H9 (cell line): ENCODE results near the gene TIA1. TPM values are rescaled to one million over a fixed set of nuclear protein-coding genes. Genes with fewer than 3 reads are reported as not detected.
"Not testable (repeated sequence)": the region's sequence is repeated elsewhere in the genome, so short reads cannot be mapped to it uniquely, and the experiment has no call there.

Experiments used
- DNase-seq: peaks from one replicate; pipeline ENCODE4 v3.0.0-alpha.2; 2017
- H2AFZ ChIP-seq: one replicate; pipeline ENCODE4 v1.6.1; 2013; ENCODE audit warnings: mild to moderate bottlenecking, low read length, control low read depth, moderate library complexity
- H2AK5ac ChIP-seq: 2 replicates; pipeline ENCODE4 v1.6.1; 2013; ENCODE audit warnings: low read length, control low read depth, mixed read lengths; ENCODE audit not compliant: insufficient read length
- H2BK120ac ChIP-seq: one replicate; pipeline ENCODE4 v1.6.1; 2013; ENCODE audit warnings: low read depth, mild to moderate bottlenecking, low read length, control low read depth, inconsistent platforms; ENCODE audit not compliant: poor library complexity, severe bottlenecking
- H2BK12ac ChIP-seq: 2 replicates; pipeline ENCODE4 v1.6.1; 2013; ENCODE audit warnings: low read length, control low read depth, mixed read lengths, low read depth; ENCODE audit not compliant: insufficient read length
- H2BK15ac ChIP-seq: 2 replicates; pipeline ENCODE4 v1.6.1; 2013; ENCODE audit warnings: low read depth, low read length, control low read depth
- H2BK20ac ChIP-seq: one replicate; pipeline ENCODE4 v1.6.1; 2013; ENCODE audit warnings: low read depth, mild to moderate bottlenecking, low read length, control low read depth, inconsistent platforms; ENCODE audit not compliant: poor library complexity, severe bottlenecking
- H2BK5ac ChIP-seq: 2 replicates; pipeline ENCODE4 v1.6.1; 2013; ENCODE audit warnings: low read length, control low read depth, mixed read lengths; ENCODE audit not compliant: insufficient read length
- H3K14ac ChIP-seq: 2 replicates; pipeline ENCODE4 v1.6.1; 2013; ENCODE audit warnings: low read length, control low read depth; ENCODE audit not compliant: insufficient read depth
- H3K18ac ChIP-seq: 2 replicates; pipeline ENCODE4 v1.6.1; 2013; ENCODE audit warnings: low read depth, mild to moderate bottlenecking, mixed read lengths, low read length, control low read depth; ENCODE audit not compliant: insufficient read length
- H3K23ac ChIP-seq: 2 replicates; pipeline ENCODE4 v1.6.1; 2013; ENCODE audit warnings: low read length, control low read depth, mixed read lengths, low read depth; ENCODE audit not compliant: insufficient read length
- H3K23me2 ChIP-seq: 2 replicates; pipeline ENCODE4 v1.6.1; 2013; ENCODE audit warnings: low read depth, mild to moderate bottlenecking, mixed read lengths, low read length, control low read depth; ENCODE audit not compliant: insufficient read length, poor library complexity, severe bottlenecking
- H3K27ac ChIP-seq: 2 replicates; pipeline ENCODE4 v1.5.1; 2013; ENCODE audit warnings: low read length, control low read depth, mixed read lengths, low read depth; ENCODE audit not compliant: insufficient read length
- H3K27me3 ChIP-seq: 2 replicates; pipeline ENCODE4 v1.6.1; 2013; ENCODE audit warnings: low read length, control low read depth, inconsistent platforms; ENCODE audit not compliant: insufficient read depth
- H3K4ac ChIP-seq: 2 replicates; pipeline ENCODE4 v1.6.1; 2013; ENCODE audit warnings: low read depth, mild to moderate bottlenecking, control low read depth, inconsistent platforms, low read length, moderate library complexity
- H3K4me1 ChIP-seq: 2 replicates; pipeline ENCODE4 v1.6.1; 2013; ENCODE audit warnings: low read length, control low read depth, inconsistent platforms; ENCODE audit not compliant: insufficient read depth
- H3K4me2 ChIP-seq: 2 replicates; pipeline ENCODE4 v1.6.1; 2013; ENCODE audit warnings: low read length, control low read depth, mixed read lengths; ENCODE audit not compliant: insufficient read length, insufficient read depth
- H3K56ac ChIP-seq: 2 replicates; pipeline ENCODE4 v1.6.1; 2013; ENCODE audit warnings: low read depth, mild to moderate bottlenecking, mixed read lengths, low read length, control low read depth; ENCODE audit not compliant: insufficient read length
- H3K79me1 ChIP-seq: 2 replicates; pipeline ENCODE4 v1.6.1; 2013; ENCODE audit warnings: low read depth, mild to moderate bottlenecking, moderate library complexity, low read length, control low read depth, inconsistent platforms; ENCODE audit not compliant: insufficient read depth, poor library complexity, severe bottlenecking
- H3K79me2 ChIP-seq: 2 replicates; pipeline ENCODE4 v1.6.1; 2013; ENCODE audit warnings: low read length, control low read depth, inconsistent platforms; ENCODE audit not compliant: insufficient read depth
- H3K9ac ChIP-seq: 2 replicates; pipeline ENCODE4 v1.6.1; 2013; ENCODE audit warnings: low read length, control low read depth, mixed read lengths; ENCODE audit not compliant: insufficient read length; ENCODE audit errors: extremely low read depth
- H3K9me3 ChIP-seq: one replicate; pipeline ENCODE4 v1.6.1; 2013; ENCODE audit warnings: low read depth, low read length, inconsistent platforms; ENCODE audit not compliant: control insufficient read depth
- H3T11ph ChIP-seq: one replicate; pipeline ENCODE4 v1.6.1; 2013; ENCODE audit warnings: mild to moderate bottlenecking, low read length, control low read depth, inconsistent platforms
- H4K20me1 ChIP-seq: one replicate; pipeline ENCODE4 v1.6.1; 2013; ENCODE audit not compliant: control insufficient read depth, insufficient read length, insufficient read depth
- H4K5ac ChIP-seq: 2 replicates; pipeline ENCODE4 v1.6.1; 2013; ENCODE audit warnings: low read depth, mild to moderate bottlenecking, mixed read lengths, low read length, control low read depth; ENCODE audit not compliant: insufficient read length
- H4K8ac ChIP-seq: replicated peaks from 2 replicates; pipeline ENCODE4 v1.6.1; 2013; ENCODE audit warnings: low read length, control low read depth, mixed read lengths, low read depth; ENCODE audit not compliant: insufficient read length
- H4K91ac ChIP-seq: 2 replicates; pipeline ENCODE4 v1.6.1; 2013; ENCODE audit warnings: low read depth, mild to moderate bottlenecking, moderate library complexity, mixed read lengths, low read length, control low read depth; ENCODE audit not compliant: insufficient read length
- H3K27ac Mint-ChIP-seq, 3 experiments: 2 replicates in 2 of 3; 3 replicates in 1 of 3; pipeline ENCODE4 v1.8.0; 2020 to 2021; ENCODE audit warnings: mixed read lengths in 3 of 3, mild to moderate bottlenecking in 1 of 3, moderate library complexity in 1 of 3
- H3K27me3 Mint-ChIP-seq: 2 replicates; pipeline ENCODE4 v1.8.0; 2021; ENCODE audit warnings: low read depth, mild to moderate bottlenecking, moderate library complexity, mixed read lengths
- H3K36me3 Mint-ChIP-seq, 3 experiments: 2 replicates in 2 of 3; 3 replicates in 1 of 3; pipeline ENCODE4 v1.8.0; 2020 to 2021; ENCODE audit warnings: low read depth in 3 of 3, mixed read lengths in 3 of 3; ENCODE audit not compliant: insufficient read depth in 1 of 3
- H3K4me1 Mint-ChIP-seq, 2 experiments: 2 replicates each; pipeline ENCODE4 v1.8.0; 2020; ENCODE audit warnings: mixed read lengths in 2 of 2
- H3K4me3 Mint-ChIP-seq, 2 experiments: 2 replicates in 1 of 2; 3 replicates in 1 of 2; pipeline ENCODE4 v1.8.0; 2020 to 2021; ENCODE audit warnings: mild to moderate bottlenecking in 2 of 2, mixed read lengths in 2 of 2, moderate library complexity in 1 of 2
- H3K9me3 Mint-ChIP-seq, 2 experiments: 2 replicates in 1 of 2; 3 replicates in 1 of 2; pipeline ENCODE4 v1.8.0; 2020; ENCODE audit warnings: mild to moderate bottlenecking in 2 of 2, mixed read lengths in 2 of 2, moderate library complexity in 1 of 2
- CTCF ChIP-seq: fragments of 200-600 bp; sonication (generic); conservative IDR thresholded peaks from 3 replicates; pipeline ENCODE4 v1.8.0; 2021; ENCODE audit warnings: antibody characterized with exemption, mild to moderate bottlenecking
- WGBS: extraction: QIAGEN DNeasy Blood & Tissue Kit; methylation state at CpG from one replicate; pipeline ENCODE4 v1.1.7; 2013; ENCODE audit warnings: missing lambda C conversion rate, low lambda C conversion rate, mixed read lengths; ENCODE audit not compliant: insufficient read length; ENCODE audit errors: extremely low coverage; 5-methylcytosine and 5-hydroxymethylcytosine counted together
- total RNA-seq: library from RNA; stranded (reverse); gene quantifications from 2 replicates; pipeline ENCODE4 v1.2.1, GENCODE V29; 2021

Gene TIA1
- total RNA-seq, 1 experiment from 2014 or later, result 193 TPM

- H4K20me1 ChIP-seq, result no peaks in the 10 kb centered on the region
- Mint-ChIP-seq H3K4me3 (no peak overlapping the region), H3K27ac (peak overlapping the region in 2 of 3 experiments; percentile 21 to 39; a peak in 1 of 7 replicates), H3K9me3 (peaks cover 16 to 22% of the 10 kb centered on the region in 2 experiments), H3K36me3 (peaks cover 36 to 47% (median 37%) of the 10 kb centered on the region in 3 experiments), H3K27me3 (no peaks in the 10 kb centered on the region), H3K4me1 (no peaks in the 10 kb centered on the region)
- H2AFZ ChIP-seq, result no peak overlapping the region
- H2BK15ac ChIP-seq, result no peak overlapping the region
- no peak overlapping the region for H3K14ac ChIP-seq
- H3K27ac ChIP-seq, result no peak overlapping the region
- no peak overlapping the region for H3K4me2 ChIP-seq
- no peak overlapping the region for H4K5ac ChIP-seq
- no peak overlapping the region for H3K18ac ChIP-seq
- TF ChIP-seq CTCF, result no peak
- H3K27me3 ChIP-seq, result no peaks in the 10 kb centered on the region
- no peak overlapping the region for H3K23ac ChIP-seq
- H3K9ac ChIP-seq, result no peak overlapping the region
- no CpG with 5 or more reads among the region's 3 CpGs for WGBS
- H3K56ac ChIP-seq, result no peak overlapping the region
- H2BK5ac ChIP-seq, result no peak overlapping the region
- no peak overlapping the region for H3K4ac ChIP-seq
- H3K4me1 ChIP-seq, result no peaks in the 10 kb centered on the region
- DNase-seq, result no peak
- H3K23me2 ChIP-seq, result no peaks in the 10 kb centered on the region
- no peaks in the 10 kb centered on the region for H3K79me2 ChIP-seq
- no peak overlapping the region for H2BK20ac ChIP-seq
- no peak overlapping the region for H2BK120ac ChIP-seq
- H2BK12ac ChIP-seq, result no peak overlapping the region
- H4K8ac ChIP-seq, result no peak overlapping the region
- no peaks in the 10 kb centered on the region for H3K9me3 ChIP-seq
- no peak overlapping the region for H4K91ac ChIP-seq
- H2AK5ac ChIP-seq, result no peak overlapping the region
- H3K79me1 ChIP-seq, result no peaks in the 10 kb centered on the region
- no peak overlapping the region for H3T11ph ChIP-seq
Observed at GRCh38 chr2:70270323-70270722, 21.9 kb upstream of the TIA1 start.

- not testable (repeated sequence) for H2AFZ ChIP-seq, H3K27me3 Mint-ChIP-seq, H3K23ac ChIP-seq, H3K27ac Mint-ChIP-seq, H3K27me3 ChIP-seq, H3K18ac ChIP-seq, H3K4ac ChIP-seq, H3K9ac ChIP-seq, H3K9me3 ChIP-seq, H2BK20ac ChIP-seq, H2BK12ac ChIP-seq, H2AK5ac ChIP-seq, H3T11ph ChIP-seq, H3K27ac ChIP-seq, H3K4me1 ChIP-seq, H3K79me1 ChIP-seq, H4K20me1 ChIP-seq, DNase-seq, H3K79me2 ChIP-seq, H3K56ac ChIP-seq, H3K4me1 Mint-ChIP-seq, H3K4me2 ChIP-seq, H2BK5ac ChIP-seq, H3K23me2 ChIP-seq, H3K4me3 Mint-ChIP-seq, H4K5ac ChIP-seq, H2BK15ac ChIP-seq, H3K14ac ChIP-seq, H4K91ac ChIP-seq, H2BK120ac ChIP-seq, H4K8ac ChIP-seq
- Mint-ChIP-seq H3K9me3 (peaks cover 16 to 22% of the 10 kb centered on the region in 2 experiments), H3K36me3 (peaks cover 37 to 47% (median 39%) of the 10 kb centered on the region in 3 experiments)
- WGBS, result no CpG with 5 or more reads among the region's 18 CpGs
Observed at GRCh38 chr2:70269422-70270302, 21.2 kb upstream of the TIA1 start.
